Right cardiac atrium (tissue), 5 donors: ENCODE results near the gene WWOX. TPM values are rescaled to one million over a fixed set of nuclear protein-coding genes. Genes with fewer than 3 reads are reported as not detected.

Experiments used
- ATAC-seq, 2 donors: fragments of 200-7000 bp; cut with Tn5 transposase; one replicate each; pipeline versions ENCODE4 v1.8.0 to v1.9.1; 2020; ENCODE audit warnings: moderate library complexity in 2 of 2, mild to moderate bottlenecking in 1 of 2
- DNase-seq, 3 donors: peaks; one replicate each; pipeline ENCODE4 v3.0.0-alpha.2; 2020
- H3K27ac ChIP-seq: one replicate; pipeline ENCODE4 v1.5.1; 2013; ENCODE audit warnings: mild to moderate bottlenecking, low read length, control low read depth, moderate library complexity
- H3K27me3 ChIP-seq: one replicate; pipeline ENCODE4 v1.6.1; 2013; ENCODE audit not compliant: control insufficient read depth, insufficient read depth
- H3K4me1 ChIP-seq: one replicate; pipeline ENCODE4 v1.6.1; 2013; ENCODE audit warnings: low read length; ENCODE audit not compliant: control insufficient read depth, insufficient read depth
- H3K4me3 ChIP-seq: one replicate; pipeline ENCODE4 v1.5.1; 2013; ENCODE audit warnings: low read length, control low read depth
- H3K9me3 ChIP-seq: one replicate; pipeline ENCODE4 v1.6.1; 2013; ENCODE audit warnings: low read length; ENCODE audit not compliant: control insufficient read depth
- WGBS: extraction: QIAGEN DNeasy Blood & Tissue Kit; methylation state at CpG from one replicate; pipeline ENCODE4 v1.1.7; 2013; 5-methylcytosine and 5-hydroxymethylcytosine counted together
- intact Hi-C, 4 donors: fragments of 100-400 bp; cut with DNase I; formaldehyde crosslinking; loops; one replicate each; pipeline versions ENCODE4 v1.11.0 to v1.14.0; 2022 to 2023
- polyA plus RNA-seq: library from polyadenylated mRNA; stranded (reverse); fragments of 200-250 nt; gene quantifications from one replicate; pipeline ENCODE4 v1.2.3, GENCODE V29; 2013
- total RNA-seq, 4 donors: library from RNA; stranded (reverse); fragmentation: NEBNext Ultra II Directional; extraction: Animal tissue kit (Norgen Biotek cat#: 25700); gene quantifications; one replicate each; pipeline ENCODE4 v1.2.1, GENCODE V29; 2021
- donor health status: healthy with polysubstance abuse.
- donor health status: DM: no; HTN: yes; CAD: no.
- donor health status: DM: no; HTN: no; CAD: no.
- donor health status: DM: no; HTN: yes; CAD: no; lungs with severe emphysema.
- donor health status: DM: yes; HTN: yes; CAD: no.

Gene WWOX
- total and polyA plus RNA-seq, 5 donors = 6.0 to 14.9 (median 13.1) TPM

DNA sequence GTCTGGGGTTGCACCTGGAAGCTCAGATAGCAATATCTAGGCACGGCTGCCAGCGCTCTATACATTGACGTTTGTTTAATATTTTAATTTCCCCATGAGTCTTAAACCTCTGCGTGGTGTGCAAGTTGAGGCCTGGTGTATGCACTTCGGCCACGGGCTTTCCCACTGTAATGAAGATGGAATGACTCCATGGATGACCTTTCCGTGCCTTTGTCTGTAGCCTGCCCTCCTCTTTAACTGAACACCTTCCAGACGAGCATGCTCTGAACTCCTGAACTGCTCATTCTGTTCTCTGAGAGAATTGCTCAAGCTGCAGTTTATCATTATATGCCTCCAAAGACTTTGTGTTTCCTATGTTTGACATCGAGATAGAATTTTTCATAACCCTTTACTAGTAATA, 438.8 kb downstream of the WWOX start:
- no peak for ATAC-seq
- no peaks in the 10 kb centered on the region for H3K4me1 ChIP-seq
- no peaks in the 10 kb centered on the region for H3K27me3 ChIP-seq
- H3K27ac ChIP-seq = no peak overlapping the region
- 75% methylated on average over 9 of the region's 9 CpGs for WGBS
- H3K4me3 ChIP-seq = no peak overlapping the region
- no peaks in the 10 kb centered on the region for H3K9me3 ChIP-seq
- intact Hi-C loops = no loop called here
- DNase-seq = no peak

DNA sequence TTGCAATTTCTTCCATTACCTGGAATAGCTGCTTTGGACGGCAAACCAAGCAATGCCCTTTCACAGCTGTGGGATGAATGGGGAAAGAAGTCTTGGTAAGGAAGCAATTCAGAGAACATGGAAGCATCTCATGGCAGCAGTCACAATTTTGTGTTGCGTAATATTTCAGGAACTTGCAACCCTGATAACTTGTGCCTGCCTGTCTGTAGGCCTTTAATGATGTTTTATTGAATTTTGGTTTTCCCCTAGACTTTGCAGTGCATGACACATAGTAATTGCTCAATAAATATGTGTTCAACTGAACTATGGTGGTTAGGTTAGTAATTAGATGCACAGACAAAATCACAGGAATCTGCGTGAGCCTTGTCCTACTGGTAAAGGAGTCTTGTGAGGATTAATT, 439.5 kb downstream of the WWOX start:
- ATAC-seq = no peak

DNA sequence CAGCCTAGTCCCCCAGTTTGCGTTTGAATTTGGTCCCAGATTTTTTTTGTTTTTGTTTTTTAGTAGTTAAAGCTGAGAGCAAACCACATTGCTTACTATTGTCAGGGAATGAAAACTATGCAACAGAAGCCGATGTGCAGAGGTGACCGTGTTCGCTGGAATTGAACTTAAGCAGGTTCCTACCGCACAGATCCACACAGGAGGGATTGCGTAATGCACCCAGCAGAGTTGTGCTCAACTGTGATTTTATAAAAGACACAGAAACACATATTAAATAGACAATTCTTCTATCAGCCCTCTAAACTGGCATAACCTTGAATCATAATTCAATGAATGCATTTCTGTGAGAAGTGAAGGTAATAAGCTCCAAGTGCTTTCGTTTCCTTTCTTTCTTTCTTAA, 443.0 kb downstream of the WWOX start:
- DNase-seq = no peak
- no peaks in the 10 kb centered on the region for H3K27me3 ChIP-seq
- H3K4me3 ChIP-seq = no peak overlapping the region
- 91% methylated on average over 7 of the region's 7 CpGs for WGBS
- no peaks in the 10 kb centered on the region for H3K9me3 ChIP-seq
- ATAC-seq = no peak
- H3K4me1 ChIP-seq = no peaks in the 10 kb centered on the region
- H3K27ac ChIP-seq = no peak overlapping the region
- intact Hi-C loops = no loop called here

More for the DNA sequence above, 439.5 kb downstream of the WWOX start:
- Histone ChIP-seq H3K4me3 (no peak overlapping the region), H3K9me3 (no peaks in the 10 kb centered on the region), H3K4me1 (no peaks in the 10 kb centered on the region), H3K27me3 (no peaks in the 10 kb centered on the region), H3K27ac (no peak overlapping the region)
- WGBS = 93% methylated on average over 3 of the region's 3 CpGs
- intact Hi-C loops = no loop called here
- no peak for DNase-seq

DNA sequence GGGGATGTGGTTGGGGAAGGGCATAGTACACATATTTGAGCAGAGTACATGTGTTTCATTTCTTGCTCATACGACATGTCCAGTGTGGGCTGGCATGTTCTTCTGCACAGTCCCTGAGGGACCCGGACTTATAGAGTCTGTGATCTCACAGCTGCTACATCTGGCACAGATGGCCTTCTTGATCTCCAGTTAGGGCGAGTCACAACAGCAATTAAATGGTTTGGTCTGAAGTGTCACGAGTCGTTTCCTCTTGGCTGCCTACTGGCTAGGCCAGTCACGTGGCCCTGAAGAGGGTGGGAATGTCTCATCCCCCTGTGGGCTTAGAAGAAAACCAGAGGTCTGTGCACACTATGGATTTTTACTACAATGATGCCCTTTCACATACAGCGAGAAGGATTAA, 443.6 kb downstream of the WWOX start:
- Histone ChIP-seq H3K27me3 (no peaks in the 10 kb centered on the region), H3K9me3 (no peaks in the 10 kb centered on the region), H3K4me3 (no peak overlapping the region), H3K4me1 (no peaks in the 10 kb centered on the region), H3K27ac (no peak overlapping the region)
- intact Hi-C loops = no loop called here
- DNase-seq (no peak), ATAC-seq (peak in 1 of 2 donors; percentile 26)
- WGBS = 62% methylated on average over 7 of the region's 7 CpGs

DNA sequence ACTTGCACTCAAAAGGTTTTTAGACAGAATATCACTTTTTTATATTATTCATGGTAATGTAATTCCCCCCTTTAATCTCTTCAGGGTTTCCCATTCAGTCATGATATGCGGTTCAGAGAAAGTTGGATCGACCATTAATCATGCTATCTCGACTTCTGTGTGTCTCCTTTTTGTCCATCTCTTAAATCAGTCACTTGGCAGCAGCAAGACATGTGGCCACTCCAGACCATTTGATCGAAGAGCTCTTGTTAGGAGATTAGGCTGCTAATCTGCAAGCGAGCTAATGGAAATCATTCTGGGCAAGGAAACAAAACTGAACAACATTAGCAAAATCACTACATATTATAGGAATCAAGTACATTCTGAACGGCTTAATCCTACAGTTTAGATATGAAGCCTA, 449.9 kb downstream of the WWOX start:
- intact Hi-C loops = no loop called here

DNA sequence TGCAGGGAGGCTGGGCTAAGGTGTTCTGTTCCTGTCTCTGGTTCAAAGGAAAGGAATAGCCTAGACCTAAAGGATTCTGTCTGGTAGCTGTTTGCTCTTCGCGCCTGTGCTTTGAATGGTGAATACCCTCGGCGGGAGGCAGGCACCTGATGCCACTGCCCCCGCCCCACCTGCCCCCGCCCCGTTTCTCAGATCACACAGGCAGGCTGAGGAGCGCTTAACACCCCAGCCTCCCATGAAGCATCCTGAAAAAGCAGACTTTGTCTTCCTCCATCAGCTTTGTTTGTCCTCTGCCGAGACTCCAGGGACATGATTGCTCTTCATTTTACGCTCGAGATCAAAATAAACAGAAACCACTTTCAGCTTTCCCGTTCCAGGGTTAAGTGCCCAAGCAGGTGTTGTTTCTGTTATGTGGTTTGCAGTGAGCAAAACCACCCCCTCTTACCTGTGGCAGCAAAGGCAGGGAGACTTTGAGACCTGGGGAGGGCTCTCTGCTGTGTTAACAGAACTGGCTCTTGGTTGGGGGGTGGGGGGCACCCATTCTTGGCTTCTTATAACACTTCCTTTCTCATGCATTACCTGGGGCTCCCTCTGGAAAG, 452.1 kb downstream of the WWOX start:
- no peak overlapping the region for H3K4me3 ChIP-seq
- no peaks in the 10 kb centered on the region for H3K9me3 ChIP-seq
- WGBS = 46% methylated on average over 12 of the region's 12 CpGs
- no peak overlapping the region for H3K27ac ChIP-seq
- intact Hi-C loops = no loop called here
- DNase-seq (no peak), ATAC-seq (no peak)
- H3K4me1 ChIP-seq = no peaks in the 10 kb centered on the region
- H3K27me3 ChIP-seq = no peaks in the 10 kb centered on the region

More for the DNA sequence above, 449.9 kb downstream of the WWOX start:
- DNase-seq (no peak), ATAC-seq (no peak)
- Histone ChIP-seq H3K9me3 (no peaks in the 10 kb centered on the region), H3K4me3 (no peak overlapping the region), H3K27ac (no peak overlapping the region), H3K4me1 (no peaks in the 10 kb centered on the region), H3K27me3 (no peaks in the 10 kb centered on the region)
- 62% methylated on average over 6 of the region's 6 CpGs for WGBS

DNA sequence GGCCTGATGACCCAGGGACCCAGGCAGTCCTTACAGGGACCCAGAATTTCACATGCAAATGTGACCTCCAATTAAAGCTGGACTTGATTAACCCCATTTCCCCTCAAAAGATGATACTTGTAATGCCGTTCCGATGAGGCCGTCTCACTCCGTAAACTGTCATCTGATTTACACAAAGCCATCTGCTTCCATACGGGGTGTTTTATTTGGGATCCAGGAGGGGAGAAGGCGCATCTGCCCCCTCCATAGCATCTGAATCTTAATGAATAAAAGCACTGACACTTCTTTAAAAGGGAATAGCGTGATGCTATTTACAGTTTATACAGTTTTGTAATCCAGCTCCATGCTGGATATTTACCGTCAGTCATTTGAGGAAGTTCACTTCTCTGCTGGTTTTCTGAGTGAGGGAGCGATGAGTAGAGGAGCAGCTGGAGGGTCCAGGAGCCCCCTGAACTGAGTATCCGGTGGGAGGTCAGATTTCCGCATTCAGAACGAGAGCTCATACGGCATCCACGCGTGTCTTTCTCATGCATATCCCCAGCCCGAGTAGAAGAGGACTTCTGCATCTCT, 452.7 kb downstream of the WWOX start:
- intact Hi-C loops = no loop called here
- Histone ChIP-seq H3K27me3 (no peaks in the 10 kb centered on the region), H3K9me3 (no peaks in the 10 kb centered on the region), H3K4me1 (no peaks in the 10 kb centered on the region), H3K27ac (no peak overlapping the region), H3K4me3 (no peak overlapping the region)
- DNase-seq (no peak), ATAC-seq (no peak)
- WGBS = 88% methylated on average over 16 of the region's 16 CpGs

DNA sequence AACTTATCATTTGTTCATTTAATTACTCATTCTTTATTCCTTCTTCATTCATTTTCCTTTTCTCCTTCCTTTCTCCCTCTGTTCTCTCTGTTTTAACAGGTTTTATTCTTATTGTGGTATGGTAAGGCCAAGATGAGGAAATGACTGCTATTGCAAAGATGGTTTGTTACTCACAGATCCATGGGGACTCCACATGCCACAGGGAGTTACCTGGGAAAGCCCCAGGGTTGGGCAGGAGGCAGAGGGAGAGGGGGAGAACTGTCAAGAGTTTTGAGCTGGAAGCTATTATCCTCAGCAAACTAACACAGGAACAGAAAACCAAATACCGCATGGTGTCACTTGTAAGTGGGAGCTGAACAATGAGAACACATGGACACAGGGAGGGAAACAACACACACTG, 453.3 kb downstream of the WWOX start:
- H3K4me1 ChIP-seq = no peaks in the 10 kb centered on the region
- no peaks in the 10 kb centered on the region for H3K9me3 ChIP-seq
- no peak overlapping the region for H3K27ac ChIP-seq
- intact Hi-C loops = no loop called here
- H3K27me3 ChIP-seq = no peaks in the 10 kb centered on the region
- ATAC-seq (no peak), DNase-seq (no peak)
- 95% methylated on average over 1 of the region's 1 CpG for WGBS
- H3K4me3 ChIP-seq = no peak overlapping the region

DNA sequence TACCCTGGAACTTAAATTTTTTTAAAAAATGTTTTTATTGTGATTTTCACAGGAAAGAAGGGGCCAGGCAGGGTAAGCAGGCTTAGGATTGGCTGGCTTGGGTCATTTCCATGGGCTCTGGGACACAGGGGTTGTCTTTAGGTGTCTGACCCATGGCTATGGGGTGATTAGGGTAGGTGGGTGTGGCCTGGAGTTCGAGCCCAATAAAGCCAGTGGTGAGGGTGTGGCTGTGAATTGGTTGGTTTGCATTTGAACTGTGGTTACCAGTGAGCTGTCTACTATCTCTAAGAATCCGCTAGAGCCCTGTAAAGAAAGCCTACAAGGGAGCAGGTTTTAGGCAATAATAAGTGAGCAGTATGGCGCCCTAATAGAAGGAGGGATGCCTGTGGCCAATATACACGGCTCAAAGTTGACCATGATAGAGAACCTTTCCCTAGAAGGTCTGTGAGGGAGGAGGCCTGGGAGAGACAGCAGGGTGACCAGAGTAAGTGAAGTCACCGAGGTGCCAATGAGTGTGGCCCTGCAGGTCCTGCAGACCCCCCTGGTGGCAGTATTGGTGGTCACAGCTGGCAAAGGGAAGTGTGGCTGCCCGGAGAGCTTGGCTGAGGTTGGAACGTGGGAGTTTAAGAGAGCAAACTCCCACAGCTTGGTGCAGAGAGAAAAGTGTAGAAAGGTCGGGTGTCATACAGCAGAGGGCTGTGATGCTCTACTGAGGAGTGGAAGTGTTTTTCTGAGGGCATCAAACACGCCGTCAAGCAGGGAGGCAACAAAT, 454.0 kb downstream of the WWOX start:
- Histone ChIP-seq H3K4me1 (no peaks in the 10 kb centered on the region), H3K27me3 (no peaks in the 10 kb centered on the region), H3K27ac (no peak overlapping the region), H3K9me3 (no peaks in the 10 kb centered on the region), H3K4me3 (no peak overlapping the region)
- intact Hi-C loops = no loop called here
- DNase-seq (no peak), ATAC-seq (no peak)
- 89% methylated on average over 10 of the region's 10 CpGs for WGBS

DNA sequence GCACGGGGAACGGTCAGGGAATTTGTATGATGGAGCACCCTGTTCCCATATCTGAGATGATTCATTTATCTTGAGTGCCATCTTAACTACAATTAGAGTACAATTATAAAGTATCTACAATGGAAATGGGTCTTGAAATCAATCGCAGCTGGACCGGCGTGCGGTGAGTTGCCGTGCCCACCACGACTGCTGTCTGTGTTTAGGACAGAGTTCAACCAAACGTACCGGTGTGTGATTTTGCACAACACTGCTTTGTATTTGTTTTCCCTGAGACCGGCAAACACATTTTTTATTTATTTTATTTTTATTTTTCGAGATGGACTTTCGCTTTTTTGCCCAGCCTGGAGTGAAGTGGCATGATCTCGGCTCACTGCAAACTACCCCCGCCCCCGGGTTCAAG, 457.0 kb downstream of the WWOX start:
- Histone ChIP-seq H3K4me1 (no peaks in the 10 kb centered on the region), H3K9me3 (no peaks in the 10 kb centered on the region), H3K27ac (no peak overlapping the region), H3K4me3 (no peak overlapping the region), H3K27me3 (no peaks in the 10 kb centered on the region)
- DNase-seq = no peak
- intact Hi-C loops = no loop called here
- 97% methylated on average over 16 of the region's 16 CpGs for WGBS
- no peak for ATAC-seq

DNA sequence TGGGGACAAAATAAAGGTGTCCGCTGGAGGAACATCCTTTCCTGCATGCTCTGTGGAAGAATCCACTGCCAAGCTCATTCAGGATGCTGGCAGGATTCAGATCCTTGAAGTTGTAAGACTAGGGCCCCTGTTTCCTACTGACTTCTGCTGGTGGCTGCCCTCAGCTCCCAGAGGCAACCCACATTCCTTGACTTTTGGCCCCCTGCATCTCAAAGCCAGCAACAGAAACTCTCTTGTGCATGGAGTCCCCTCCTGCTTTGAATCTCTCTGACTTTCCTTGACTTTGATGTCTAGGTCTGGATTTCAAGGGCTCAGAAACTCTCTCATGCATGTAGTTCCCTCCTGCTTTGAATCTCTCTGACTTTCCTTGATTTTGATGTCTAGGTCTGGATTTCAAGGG, 461.5 kb downstream of the WWOX start:
- Histone ChIP-seq H3K27ac (no peak overlapping the region), H3K27me3 (no peaks in the 10 kb centered on the region), H3K4me1 (no peaks in the 10 kb centered on the region), H3K4me3 (no peak overlapping the region), H3K9me3 (no peaks in the 10 kb centered on the region)
- no peak for ATAC-seq
- WGBS = 94% methylated on average over 1 of the region's 1 CpG
- DNase-seq = no peak
- intact Hi-C loops = no loop called here
